ENCODE results near the gene FGD2. TPM values are rescaled to one million over a fixed set of nuclear protein-coding genes. Genes with fewer than 3 reads are reported as not detected.
A peak's percentile ranks its signal among the peaks of the same experiment; 100 is the strongest.

FGD2 gene
- total RNA-seq, 4 donors from 2014 or later: 2.4 to 13.6 (median 4.6) TPM

DNA sequence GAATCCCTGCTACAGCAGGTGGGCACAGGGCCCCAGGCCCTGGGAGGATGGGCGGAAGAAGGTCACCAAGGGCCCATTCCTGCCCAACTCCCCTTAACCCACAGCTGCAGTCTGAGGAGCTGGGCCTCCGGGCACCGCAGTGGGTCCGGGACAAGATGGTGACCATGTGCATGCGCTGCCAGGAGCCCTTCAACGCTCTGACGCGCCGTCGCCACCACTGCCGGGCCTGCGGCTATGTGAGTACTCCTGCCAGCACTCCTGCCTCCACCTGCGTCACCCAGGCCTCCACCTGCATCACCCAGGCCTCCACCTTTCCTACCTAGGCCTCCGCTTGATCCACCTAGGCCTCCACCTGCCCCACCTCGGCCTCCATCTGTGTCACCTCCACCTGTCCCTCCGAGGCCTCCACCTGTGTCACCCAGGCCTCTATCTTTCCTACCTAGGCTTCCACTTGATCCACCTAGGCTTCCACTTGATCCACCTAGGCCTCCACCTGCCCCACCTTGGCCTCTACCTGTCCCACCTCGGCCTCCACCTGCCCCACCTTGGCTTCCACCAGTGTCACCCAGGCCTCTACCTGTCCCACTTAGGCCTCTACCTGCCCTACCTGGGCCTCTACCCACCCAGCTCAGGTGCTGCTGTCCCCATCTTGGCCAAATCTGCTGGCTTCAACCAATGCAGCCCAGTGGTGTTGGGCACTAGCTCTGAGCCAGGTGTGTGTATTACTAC is 16.8 kb downstream of the FGD2 start:
- DNase-seq (ENCODE audit: low spot score in 2 of 2): peak in 1 of 2 donors; percentile 61
- H3K4me3 ChIP-seq: no peak overlapping the region
- no peaks in the 10 kb centered on the region for H3K9me3 ChIP-seq
- 84% methylated on average over 12 of the region's 17 CpGs for WGBS
- no peak overlapping the region for H3K27ac ChIP-seq
- TF ChIP-seq, protein P1, sequence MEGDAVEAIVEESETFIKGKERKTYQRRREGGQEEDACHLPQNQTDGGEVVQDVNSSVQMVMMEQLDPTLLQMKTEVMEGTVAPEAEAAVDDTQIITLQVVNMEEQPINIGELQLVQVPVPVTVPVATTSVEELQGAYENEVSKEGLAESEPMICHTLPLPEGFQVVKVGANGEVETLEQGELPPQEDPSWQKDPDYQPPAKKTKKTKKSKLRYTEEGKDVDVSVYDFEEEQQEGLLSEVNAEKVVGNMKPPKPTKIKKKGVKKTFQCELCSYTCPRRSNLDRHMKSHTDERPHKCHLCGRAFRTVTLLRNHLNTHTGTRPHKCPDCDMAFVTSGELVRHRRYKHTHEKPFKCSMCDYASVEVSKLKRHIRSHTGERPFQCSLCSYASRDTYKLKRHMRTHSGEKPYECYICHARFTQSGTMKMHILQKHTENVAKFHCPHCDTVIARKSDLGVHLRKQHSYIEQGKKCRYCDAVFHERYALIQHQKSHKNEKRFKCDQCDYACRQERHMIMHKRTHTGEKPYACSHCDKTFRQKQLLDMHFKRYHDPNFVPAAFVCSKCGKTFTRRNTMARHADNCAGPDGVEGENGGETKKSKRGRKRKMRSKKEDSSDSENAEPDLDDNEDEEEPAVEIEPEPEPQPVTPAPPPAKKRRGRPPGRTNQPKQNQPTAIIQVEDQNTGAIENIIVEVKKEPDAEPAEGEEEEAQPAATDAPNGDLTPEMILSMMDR (IDR thresholded peaks at IDR 0.05): no peak
- H3K4me1 ChIP-seq: peaks cover 46% of the 10 kb centered on the region
- no peaks in the 10 kb centered on the region for H3K27me3 ChIP-seq
- no peaks in the 10 kb centered on the region for H3K36me3 ChIP-seq

DNA sequence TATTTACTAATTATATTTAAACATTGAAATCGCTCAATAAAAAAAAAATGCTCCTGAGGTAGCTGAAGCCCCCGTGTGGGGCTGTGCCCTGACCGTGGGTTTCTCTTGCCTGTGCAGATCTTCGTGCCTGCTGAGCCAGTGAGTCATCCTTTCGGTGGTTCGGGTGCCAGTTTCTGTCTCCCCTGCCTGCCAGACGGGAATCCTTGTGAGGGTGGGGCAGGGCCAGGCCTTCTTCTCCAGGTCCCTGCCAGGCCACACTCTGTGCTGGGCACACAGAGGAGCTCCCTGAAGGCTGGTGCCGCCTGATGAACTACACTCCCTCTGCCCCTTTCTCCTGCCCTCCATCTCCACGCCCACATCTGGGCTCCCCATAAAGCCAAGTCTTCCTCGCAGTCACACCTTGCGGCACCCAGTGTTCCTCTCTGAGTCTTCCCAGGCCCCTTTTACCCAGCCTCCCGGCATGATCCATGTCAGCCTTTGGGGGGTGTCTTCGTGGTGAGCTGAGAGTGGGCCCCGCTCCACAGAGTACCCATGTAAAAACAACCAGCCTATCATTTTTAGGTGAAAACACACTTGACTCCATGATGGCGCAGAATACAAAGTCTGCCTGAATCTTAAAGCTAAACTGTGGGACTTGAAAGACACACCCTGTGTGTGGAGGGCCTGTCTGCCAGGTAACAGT is 19.3 kb downstream of the FGD2 start:
- Histone ChIP-seq H3K4me1 (peaks cover 30% of the 10 kb centered on the region), H3K36me3 (no peaks in the 10 kb centered on the region), H3K9me3 (no peaks in the 10 kb centered on the region), H3K27me3 (no peaks in the 10 kb centered on the region), H3K4me3 (no peak overlapping the region), H3K27ac (peak overlapping the region; percentile 76)
- TF ChIP-seq POLR2A (IDR thresholded peaks at IDR 0.05) (no peak), EP300 (IDR thresholded peaks at IDR 0.05) (no peak), POLR2AphosphoS5 (IDR thresholded peaks at IDR 0.05) (no peak)
- TF ChIP-seq, protein P1 (IDR thresholded peaks at IDR 0.05): no peak
- DNase-seq (ENCODE audit: low spot score in 2 of 2): peak in 1 of 2 donors; percentile 72
- 42% methylated on average over 15 of the region's 15 CpGs for WGBS

DNA sequence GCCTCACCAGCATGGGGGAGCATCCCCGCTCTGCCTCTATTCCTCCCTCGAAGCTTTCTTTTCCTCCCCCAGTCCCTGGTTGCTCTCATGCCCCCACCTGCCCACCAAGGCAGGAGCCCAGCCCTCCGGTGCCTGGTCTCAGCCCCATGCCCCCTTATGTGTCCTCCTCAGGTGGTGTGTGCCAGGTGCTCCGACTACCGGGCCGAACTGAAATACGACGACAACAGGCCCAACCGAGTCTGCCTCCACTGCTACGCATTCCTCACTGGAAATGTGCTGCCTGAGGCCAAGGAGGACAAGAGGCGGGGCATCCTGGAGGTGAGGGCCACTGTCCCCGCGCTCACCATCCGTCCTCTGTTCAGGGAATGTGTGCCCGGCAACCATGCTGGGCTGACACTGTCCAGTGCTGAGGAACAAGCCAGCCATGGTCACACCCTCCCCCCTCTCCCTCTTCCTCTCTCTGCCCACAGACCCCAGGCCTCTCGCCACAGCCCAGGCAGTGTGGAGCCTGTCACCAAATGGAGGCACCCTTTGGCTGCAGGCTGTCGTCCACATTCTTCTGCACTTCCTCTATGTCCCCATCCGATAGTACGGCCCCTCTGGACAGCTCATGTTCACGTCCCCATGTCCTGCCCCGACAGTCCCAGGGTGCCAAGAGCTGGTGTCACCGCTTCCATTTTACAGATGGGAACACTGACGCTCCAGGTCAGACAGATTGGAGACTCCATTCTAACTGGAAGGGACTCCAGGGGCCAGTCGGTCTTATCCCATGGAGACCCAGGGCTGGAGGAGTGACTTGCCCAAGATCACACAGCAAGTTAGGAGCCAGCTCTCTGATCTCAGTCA is 20.4 kb downstream of the FGD2 start:
- H3K9me3 ChIP-seq: no peaks in the 10 kb centered on the region
- DNase-seq (ENCODE audit: low spot score in 2 of 2): peak in 1 of 2 donors; percentile 58
- TF ChIP-seq POLR2AphosphoS5 (IDR thresholded peaks at IDR 0.05) (no peak), POLR2A (IDR thresholded peaks at IDR 0.05) (no peak), EP300 (IDR thresholded peaks at IDR 0.05) (no peak)
- TF ChIP-seq, protein P1 (IDR thresholded peaks at IDR 0.05): no peak
- WGBS: 86% methylated on average over 23 of the region's 24 CpGs
- H3K4me1 ChIP-seq: peaks cover 30% of the 10 kb centered on the region
- H3K27ac ChIP-seq: peak overlapping the region; percentile 76
- no peaks in the 10 kb centered on the region for H3K36me3 ChIP-seq
- no peak overlapping the region for H3K4me3 ChIP-seq
- no peaks in the 10 kb centered on the region for H3K27me3 ChIP-seq

DNA sequence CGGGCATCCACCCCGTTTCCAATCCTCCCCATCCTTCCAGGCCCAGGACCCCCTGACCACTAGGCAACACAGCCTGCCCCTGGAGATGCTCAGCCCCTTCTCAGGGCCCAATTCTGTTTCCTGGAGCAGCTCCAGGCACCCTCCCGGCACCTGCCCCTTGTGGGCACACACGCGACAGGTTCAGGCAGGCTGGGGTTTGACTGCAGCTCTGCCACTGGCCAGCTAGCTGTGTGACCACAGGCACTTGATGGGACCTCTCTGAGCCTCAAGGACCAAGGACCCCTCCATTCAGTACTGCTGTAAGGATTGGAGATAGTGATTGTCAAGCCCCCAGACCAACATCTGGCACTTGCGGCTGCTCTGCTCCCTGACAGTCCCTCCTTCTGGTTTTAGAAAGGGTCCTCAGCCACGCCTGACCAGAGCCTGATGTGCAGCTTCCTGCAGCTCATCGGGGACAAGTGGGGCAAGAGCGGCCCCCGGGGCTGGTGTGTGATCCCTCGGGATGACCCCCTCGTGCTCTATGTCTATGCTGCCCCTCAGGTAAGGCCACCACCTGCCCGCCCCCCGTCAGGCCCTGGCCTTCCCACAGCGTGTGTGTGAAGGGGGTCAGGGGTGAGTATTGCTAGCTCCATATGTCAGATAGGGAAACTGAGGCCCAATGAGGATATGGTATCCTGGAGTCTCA is 21.7 kb downstream of the FGD2 start:
- no peaks in the 10 kb centered on the region for H3K36me3 ChIP-seq
- TF ChIP-seq POLR2A (IDR thresholded peaks at IDR 0.05): no peak
- TF ChIP-seq, protein P1 (IDR thresholded peaks at IDR 0.05): no peak
- TF ChIP-seq EP300 (IDR thresholded peaks at IDR 0.05): no peak
- no peak for TF ChIP-seq POLR2AphosphoS5 (IDR thresholded peaks at IDR 0.05)
- no peaks in the 10 kb centered on the region for H3K9me3 ChIP-seq
- DNase-seq (ENCODE audit: low spot score in 2 of 2): peak in 1 of 2 donors; percentile 62
- no peak overlapping the region for H3K27ac ChIP-seq
- peaks cover 26% of the 10 kb centered on the region for H3K4me1 ChIP-seq
- no peaks in the 10 kb centered on the region for H3K27me3 ChIP-seq
- no peak overlapping the region for H3K4me3 ChIP-seq
- 86% methylated on average over 10 of the region's 15 CpGs for WGBS
